ENCODE measurements around the gene ATP12A. TPM values are rescaled to one million over a fixed set of nuclear protein-coding genes. Genes with fewer than 3 reads are reported as not detected.

The ATP12A gene
- total RNA-seq, 1 donor: not detected

DNA sequence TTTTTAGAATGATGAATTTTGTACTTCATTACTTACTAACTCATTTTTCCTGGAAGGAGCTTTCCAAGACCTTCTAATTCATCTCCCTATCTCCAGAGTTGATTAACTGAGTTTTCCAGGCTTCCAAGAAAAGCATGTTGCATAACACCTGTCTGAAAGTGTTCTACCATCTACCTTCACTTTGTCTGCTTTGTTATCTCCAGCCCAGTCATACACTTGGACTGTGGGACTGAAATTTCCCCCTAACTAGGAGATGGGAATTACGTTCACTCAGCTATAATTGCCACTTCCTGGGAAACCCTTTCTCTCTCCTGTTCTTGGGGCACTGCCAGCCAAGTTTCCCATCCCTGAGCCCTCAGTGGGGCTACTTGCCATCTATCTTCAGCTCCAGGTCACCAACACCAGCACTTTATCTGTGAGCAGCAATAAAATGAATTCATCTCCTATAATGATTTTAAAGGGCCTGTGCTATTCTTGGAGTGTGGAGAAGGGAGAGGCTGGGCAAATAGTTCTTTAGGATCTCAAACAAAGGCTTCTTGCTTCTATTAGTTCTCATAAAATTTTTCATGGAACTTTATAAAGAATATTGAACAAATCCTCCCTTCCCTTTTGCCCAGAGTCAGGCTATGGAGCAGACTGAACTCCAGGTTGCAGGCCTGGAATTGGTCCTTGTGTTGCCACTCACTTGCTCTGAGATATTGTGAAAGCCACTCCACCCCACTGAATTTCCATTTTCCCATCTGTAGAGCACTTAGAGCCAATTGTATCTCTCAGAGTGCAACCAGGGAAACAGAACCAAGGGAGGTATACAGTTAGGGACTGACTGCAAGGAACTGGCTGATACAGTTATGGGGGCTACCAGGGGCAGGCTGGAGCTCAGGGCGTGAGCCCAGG lies 17.8 kb upstream of the ATP12A start:
- H3K4me3 ChIP-seq (ENCODE audit: low read depth, low read length): no peak overlapping the region
- no peak for DNase-seq (ENCODE audit: low read depth)
- no peak for TF ChIP-seq CTCF (IDR thresholded peaks at IDR 0.05; ENCODE audit: insufficient read depth, low read depth, low read length)

DNA sequence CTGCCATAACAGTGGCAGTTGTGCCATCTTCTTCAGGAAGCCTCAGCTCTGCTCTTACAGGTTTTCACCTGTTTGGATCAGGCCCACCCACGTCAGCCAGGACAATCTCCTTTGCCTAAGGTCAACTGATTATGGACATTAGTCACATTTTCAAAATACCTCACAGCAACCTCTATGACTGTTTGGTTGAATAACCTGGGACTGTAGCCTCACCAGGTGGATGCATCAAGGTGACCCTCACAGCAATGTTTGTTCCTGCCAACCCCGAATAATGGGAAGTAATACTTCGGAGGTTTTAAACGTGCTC lies 17.2 kb upstream of the ATP12A start:
- DNase-seq (ENCODE audit: low read depth): no peak
- no peak for TF ChIP-seq CTCF (IDR thresholded peaks at IDR 0.05; ENCODE audit: insufficient read depth, low read depth, low read length)
- no peak overlapping the region for H3K4me3 ChIP-seq (ENCODE audit: low read depth, low read length)

DNA sequence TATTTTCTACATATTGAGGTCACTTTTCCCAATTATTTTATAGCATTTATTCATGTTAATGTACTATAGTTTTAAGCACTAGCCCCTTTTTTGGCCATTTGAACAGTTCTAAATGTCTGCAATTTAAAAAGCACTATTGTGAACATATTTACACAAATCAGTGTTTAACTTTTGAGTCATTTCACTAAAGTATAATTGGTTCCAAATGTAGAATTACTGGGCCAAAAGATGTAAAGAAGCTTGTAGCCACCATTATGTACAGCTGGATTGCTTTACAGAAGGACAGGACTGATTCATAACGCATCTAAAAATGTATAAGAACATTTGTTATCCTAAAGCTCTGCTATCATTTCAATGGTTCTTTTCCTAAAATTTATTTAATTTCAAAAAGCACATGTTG lies 16.6 kb upstream of the ATP12A start:
- H3K4me3 ChIP-seq (ENCODE audit: low read depth, low read length): no peak overlapping the region
- TF ChIP-seq CTCF (IDR thresholded peaks at IDR 0.05; ENCODE audit: insufficient read depth, low read depth, low read length): no peak
- DNase-seq (ENCODE audit: low read depth): no peak

GRCh38 chr13:24664726-24665409 lies 15.3 kb upstream of the ATP12A start:
- TF ChIP-seq CTCF (IDR thresholded peaks at IDR 0.05; ENCODE audit: insufficient read depth, low read depth, low read length): no peak
- no peak for DNase-seq (ENCODE audit: low read depth)
- H3K4me3 ChIP-seq (ENCODE audit: low read depth, low read length): no peak overlapping the region

GRCh38 chr13:24668511-24668910 lies 11.7 kb upstream of the ATP12A start:
- no peak for DNase-seq (ENCODE audit: low read depth)
- no peak overlapping the region for H3K4me3 ChIP-seq (ENCODE audit: low read depth, low read length)
- TF ChIP-seq CTCF (IDR thresholded peaks at IDR 0.05; ENCODE audit: insufficient read depth, low read depth, low read length): no peak

GRCh38 chr13:24668955-24669582 lies 11.1 kb upstream of the ATP12A start:
- no peak for TF ChIP-seq CTCF (IDR thresholded peaks at IDR 0.05; ENCODE audit: insufficient read depth, low read depth, low read length)
- no peak overlapping the region for H3K4me3 ChIP-seq (ENCODE audit: low read depth, low read length)
- no peak for DNase-seq (ENCODE audit: low read depth)

All from fibroblast of villous mesenchyme (primary cell).